Transverse colon (tissue), 3 donors: ENCODE measurements around the gene FBXO17.

Source experiments
- EP300 ChIP-seq: sonication (generic); formaldehyde crosslinking; IDR thresholded peaks from one replicate; pipeline ENCODE4 v1.6.1; 2017; ENCODE audit warnings: antibody characterized with exemption, low read depth
- POLR2A ChIP-seq: fragments of 450-650 bp; IDR thresholded peaks from one replicate; pipeline ENCODE4 v1.6.1; 2016; ENCODE audit warnings: antibody characterized with exemption, mild to moderate bottlenecking, moderate library complexity
- TF ChIP-seq, protein P1 (sequence below), 5 experiments: fragments of 200-600 bp in 3 of 5; fragments of 450-650 bp in 2 of 5; sonication (generic) in 3 of 5; IDR thresholded peaks; 1 replicate in 2 of 5; 2 replicates in 3 of 5; pipeline ENCODE4 v1.5.1; 2016 to 2017; ENCODE audit warnings: antibody characterized with exemption in 5 of 5, inconsistent platforms in 3 of 5, mild to moderate bottlenecking in 2 of 5, moderate library complexity in 1 of 5

DNA sequence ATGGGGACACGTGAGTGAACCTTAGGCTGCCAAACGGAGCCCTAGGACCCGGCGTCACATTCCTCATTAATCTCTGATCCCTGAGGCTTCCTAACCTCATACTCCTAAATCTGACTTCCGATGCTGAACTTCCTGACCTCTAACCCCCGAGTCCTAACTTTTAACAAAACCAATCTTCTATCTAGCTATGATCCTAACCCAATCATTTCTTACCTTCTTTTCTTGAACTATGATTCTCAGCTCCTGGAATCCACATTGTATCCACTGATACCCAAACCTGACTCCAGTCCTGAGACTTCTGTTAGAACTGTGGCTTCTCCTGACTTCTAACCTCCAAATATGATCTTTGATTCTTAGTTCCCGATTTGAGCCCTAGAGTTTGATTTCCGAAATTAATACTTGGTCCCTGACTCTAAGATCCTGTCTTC is 75.3 kb downstream of the FBXO17 start:
- TF ChIP-seq, protein P1, sequence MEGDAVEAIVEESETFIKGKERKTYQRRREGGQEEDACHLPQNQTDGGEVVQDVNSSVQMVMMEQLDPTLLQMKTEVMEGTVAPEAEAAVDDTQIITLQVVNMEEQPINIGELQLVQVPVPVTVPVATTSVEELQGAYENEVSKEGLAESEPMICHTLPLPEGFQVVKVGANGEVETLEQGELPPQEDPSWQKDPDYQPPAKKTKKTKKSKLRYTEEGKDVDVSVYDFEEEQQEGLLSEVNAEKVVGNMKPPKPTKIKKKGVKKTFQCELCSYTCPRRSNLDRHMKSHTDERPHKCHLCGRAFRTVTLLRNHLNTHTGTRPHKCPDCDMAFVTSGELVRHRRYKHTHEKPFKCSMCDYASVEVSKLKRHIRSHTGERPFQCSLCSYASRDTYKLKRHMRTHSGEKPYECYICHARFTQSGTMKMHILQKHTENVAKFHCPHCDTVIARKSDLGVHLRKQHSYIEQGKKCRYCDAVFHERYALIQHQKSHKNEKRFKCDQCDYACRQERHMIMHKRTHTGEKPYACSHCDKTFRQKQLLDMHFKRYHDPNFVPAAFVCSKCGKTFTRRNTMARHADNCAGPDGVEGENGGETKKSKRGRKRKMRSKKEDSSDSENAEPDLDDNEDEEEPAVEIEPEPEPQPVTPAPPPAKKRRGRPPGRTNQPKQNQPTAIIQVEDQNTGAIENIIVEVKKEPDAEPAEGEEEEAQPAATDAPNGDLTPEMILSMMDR (IDR thresholded peaks at IDR 0.05) = no peak
- TF ChIP-seq POLR2A = no peak
- no peak for TF ChIP-seq EP300
